ENCODE results near the gene APLP2. TPM values are rescaled to one million over a fixed set of nuclear protein-coding genes. Genes with fewer than 3 reads are reported as not detected.

The APLP2 gene
- polyA plus RNA-seq, 3 donors = 486 to 622 (median 591) TPM

DNA sequence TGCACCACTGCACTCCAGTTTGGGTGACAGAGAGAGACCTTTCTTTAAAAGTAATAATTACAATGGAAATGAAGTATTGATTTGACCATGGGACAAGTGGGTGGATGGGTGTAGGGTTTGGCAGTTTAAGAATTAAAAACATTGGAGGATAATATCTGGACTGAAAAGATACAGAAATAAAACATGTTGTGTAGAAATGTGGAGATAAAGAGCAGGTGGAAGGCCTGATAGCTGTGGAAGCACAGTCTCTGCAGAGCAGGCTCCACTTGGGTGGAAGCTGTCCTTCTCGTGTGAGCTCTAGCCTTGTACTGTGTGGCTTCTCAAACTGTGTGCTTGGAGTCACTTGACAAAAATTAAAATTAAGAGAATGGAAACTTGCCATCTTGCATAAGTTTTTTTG lies 25.6 kb downstream of the APLP2 start:
- no peaks in the 10 kb centered on the region for H3K27me3 ChIP-seq (ENCODE audit: control insufficient read depth in 2 of 2, insufficient read depth in 2 of 2, low read length in 2 of 2)
- Mint-ChIP-seq H3K9me3 (no peaks in the 10 kb centered on the region), H3K27ac (peak overlapping the region; percentile 56 to 94 (median 91)), H3K4me1 (peaks cover 69% of the 10 kb centered on the region), H3K27me3 (ENCODE audit: low read depth in 3 of 3) (no peaks in the 10 kb centered on the region), H3K36me3 (peaks cover 3 to 10% of the 10 kb centered on the region in 2 donors), H3K4me3 (peak overlapping the region; percentile 35 to 65)
- intact Hi-C loops (cut with micrococcal nuclease) = no loop called here
- WGBS (ENCODE audit: insufficient coverage) = 43% methylated on average over 1 of the region's 1 CpG
- no peak overlapping the region for H2AFZ ChIP-seq (ENCODE audit: insufficient read depth, low read depth, low read length, poor library complexity, severe bottlenecking)
- H3K4me1 ChIP-seq (ENCODE audit: control insufficient read depth in 1 of 2, insufficient read depth in 2 of 2, low read length in 2 of 2) = peaks cover 61 to 74% of the 10 kb centered on the region in 2 donors
- no peak overlapping the region for H3K9ac ChIP-seq (ENCODE audit: insufficient read depth, low read length, poor library complexity, severe bottlenecking)
- no peaks in the 10 kb centered on the region for H3K36me3 ChIP-seq (replicated peaks in 1 of 2; ENCODE audit: control insufficient read depth in 1 of 2, insufficient read depth in 2 of 2, low read length in 2 of 2)
- peak overlapping the region; percentile 23 to 70 for H3K27ac ChIP-seq (ENCODE audit: low read depth in 1 of 2, low read length in 2 of 2)
- peak overlapping the region in 1 of 3 experiments; percentile 27 for H3K4me3 ChIP-seq (replicated peaks in 1 of 3; ENCODE audit: low read depth in 2 of 3, low read length in 3 of 3)
- peak overlapping the region; percentile 42 for H3K4me2 ChIP-seq (replicated peaks; ENCODE audit: extremely low read depth, low read length, poor library complexity, severe bottlenecking)
- DNase-seq = no peak
- peaks cover 80% of the 10 kb centered on the region for H4K20me1 ChIP-seq (ENCODE audit: insufficient read depth, low read length)
- TF ChIP-seq CTCF (IDR thresholded peaks at IDR 0.05) = no peak
- H3K9me3 ChIP-seq (replicated peaks in 1 of 2; ENCODE audit: control insufficient read depth in 1 of 2, insufficient read depth in 1 of 2, low read length in 2 of 2) = no peaks in the 10 kb centered on the region
- peaks cover 80% of the 10 kb centered on the region for H3K79me2 ChIP-seq (ENCODE audit: insufficient read depth, low read length)

GRCh38 chr11:130096042-130096441 lies 26.3 kb downstream of the APLP2 start:
- Mint-ChIP-seq H3K9me3 (no peaks in the 10 kb centered on the region), H3K36me3 (peaks cover 3 to 10% of the 10 kb centered on the region in 2 donors), H3K27me3 (ENCODE audit: low read depth in 3 of 3) (no peaks in the 10 kb centered on the region), H3K4me3 (no peak overlapping the region), H3K27ac (peak overlapping the region in 6 of 7 donors; percentile 61 to 94 (median 86)), H3K4me1 (peaks cover 73% of the 10 kb centered on the region)
- 100% methylated on average over 2 of the region's 2 CpGs for WGBS (ENCODE audit: insufficient coverage)
- TF ChIP-seq CTCF (IDR thresholded peaks at IDR 0.05) = no peak
- H3K4me2 ChIP-seq (replicated peaks; ENCODE audit: extremely low read depth, low read length, poor library complexity, severe bottlenecking) = no peak overlapping the region
- peaks cover 87% of the 10 kb centered on the region for H4K20me1 ChIP-seq (ENCODE audit: insufficient read depth, low read length)
- no peak for DNase-seq
- no peaks in the 10 kb centered on the region for H3K36me3 ChIP-seq (replicated peaks in 1 of 2; ENCODE audit: control insufficient read depth in 1 of 2, insufficient read depth in 2 of 2, low read length in 2 of 2)
- peaks cover 87% of the 10 kb centered on the region for H3K79me2 ChIP-seq (ENCODE audit: insufficient read depth, low read length)
- H3K4me1 ChIP-seq (ENCODE audit: control insufficient read depth in 1 of 2, insufficient read depth in 2 of 2, low read length in 2 of 2) = peaks cover 61 to 78% of the 10 kb centered on the region in 2 donors
- peak overlapping the region; percentile 43 to 70 for H3K27ac ChIP-seq (ENCODE audit: low read depth in 1 of 2, low read length in 2 of 2)
- no peaks in the 10 kb centered on the region for H3K27me3 ChIP-seq (ENCODE audit: control insufficient read depth in 2 of 2, insufficient read depth in 2 of 2, low read length in 2 of 2)
- H2AFZ ChIP-seq (ENCODE audit: insufficient read depth, low read depth, low read length, poor library complexity, severe bottlenecking) = no peak overlapping the region
- no peaks in the 10 kb centered on the region for H3K9me3 ChIP-seq (replicated peaks in 1 of 2; ENCODE audit: control insufficient read depth in 1 of 2, insufficient read depth in 1 of 2, low read length in 2 of 2)
- H3K9ac ChIP-seq (ENCODE audit: insufficient read depth, low read length, poor library complexity, severe bottlenecking) = no peak overlapping the region
- no peak overlapping the region for H3K4me3 ChIP-seq (replicated peaks in 1 of 3; ENCODE audit: low read depth in 2 of 3, low read length in 3 of 3)
- intact Hi-C loops (cut with micrococcal nuclease) = no loop called here
